Activated B cell treated with CpG ODN at 0.5 μM for 24 hours (primary cell): Measurements from ENCODE around the gene CEP170. TPM values are rescaled to one million over a fixed set of nuclear protein-coding genes. Genes with fewer than 3 reads are reported as not detected.
A peak's percentile ranks its signal among the peaks of the same experiment; 100 is the strongest.

Source experiments
- ATAC-seq: fragments of 200-7000 bp; cut with Tn5 transposase; one replicate; pipeline ENCODE4 v1.10.0; 2021; ENCODE audit warnings: low read depth, mild to moderate bottlenecking, moderate library complexity
- CTCF ChIA-PET: fragments of 350-600 bp; sonication (Branson Sonifier 250); formaldehyde crosslinking; loops from one replicate; lab custom pipeline; 2021; ENCODE audit warnings: antibody characterized with exemption; lab: Charles Lee
- POLR2A ChIA-PET: fragments of 350-600 bp; sonication (Branson Sonifier 250); formaldehyde crosslinking; loops from one replicate; lab custom pipeline; 2021; ENCODE audit warnings: antibody characterized with exemption; lab: Charles Lee
- DNase-seq: peaks from one replicate; pipeline ENCODE4 v3.0.0; 2022
- H3K27ac Mint-ChIP-seq: one replicate; pipeline ENCODE4 v1.8.0; 2020; ENCODE audit warnings: mixed read lengths
- H3K27me3 Mint-ChIP-seq: one replicate; pipeline ENCODE4 v1.8.0; 2021; ENCODE audit warnings: mixed read lengths
- H3K36me3 Mint-ChIP-seq: one replicate; pipeline ENCODE4 v1.8.0; 2021; ENCODE audit warnings: low read depth, mixed read lengths
- H3K4me1 Mint-ChIP-seq: one replicate; pipeline ENCODE4 v1.8.0; 2021; ENCODE audit warnings: mixed read lengths
- H3K4me3 Mint-ChIP-seq: one replicate; pipeline ENCODE4 v1.8.0; 2020; ENCODE audit warnings: mild to moderate bottlenecking, mixed read lengths
- H3K9me3 Mint-ChIP-seq: one replicate; pipeline ENCODE4 v1.8.0; 2020; ENCODE audit warnings: mixed read lengths
- CTCF ChIP-seq: fragments of 200-600 bp; IDR thresholded peaks from one replicate; pipeline ENCODE4 v1.8.0; 2022; ENCODE audit warnings: antibody characterized with exemption, mild to moderate bottlenecking
- intact Hi-C: fragments of 100-400 bp; cut with micrococcal nuclease; formaldehyde crosslinking; loops from one replicate; pipeline ENCODE4 v1.15.1; 2024
- total RNA-seq: library from RNA; stranded (reverse); gene quantifications from 2 replicates; pipeline ENCODE4 v1.2.3, GENCODE V29; 2022

CEP170 gene
- total RNA-seq, 1 donor from 2014 or later = 91.9 TPM

GRCh38 chr1:243257189-243257588, 2.1 kb upstream of the CEP170 start:
- Mint-ChIP-seq H3K4me3 (no peak overlapping the region), H3K4me1 (peaks cover 31% of the 10 kb centered on the region), H3K27me3 (no peaks in the 10 kb centered on the region), H3K36me3 (peaks cover 24% of the 10 kb centered on the region), H3K9me3 (no peaks in the 10 kb centered on the region), H3K27ac (no peak overlapping the region)
- POLR2A ChIA-PET = interaction anchor here (2.9 to 4.5 kb wide), 2 partner anchors 13 to 57 kb away, joined by 24 to 45 read pairs; no protein-coding TSS in a partner anchor
- intact Hi-C loops = loop anchor here (5.0 to 10.0 kb wide), 3 partner anchors 155 to 1688 kb away; no protein-coding TSS in a partner anchor
- DNase-seq = no peak
- CTCF ChIA-PET = no interaction called here
- no peak for TF ChIP-seq CTCF
- no peak for ATAC-seq

GRCh38 chr1:243256590-243256989, 1.5 kb upstream of the CEP170 start:
- Mint-ChIP-seq H3K4me3 (peak overlapping the region; percentile 95), H3K4me1 (peaks cover 37% of the 10 kb centered on the region), H3K9me3 (no peaks in the 10 kb centered on the region), H3K27ac (peak overlapping the region; percentile 98), H3K27me3 (no peaks in the 10 kb centered on the region), H3K36me3 (peaks cover 24% of the 10 kb centered on the region)
- ATAC-seq = no peak
- no peak for TF ChIP-seq CTCF
- no peak for DNase-seq
- CTCF ChIA-PET = no interaction called here
- intact Hi-C loops = loop anchor here (1.0 to 10.0 kb wide), 4 partner anchors 13 to 1688 kb away; no protein-coding TSS in a partner anchor
- POLR2A ChIA-PET = interaction anchor here (1.9 to 4.5 kb wide), 4 partner anchors 10 to 57 kb away, joined by 14 to 66 read pairs (median 34); no protein-coding TSS in a partner anchor

- Mint-ChIP-seq H3K4me3 (peak within 1 kb of the TSS; percentile 95), H3K27ac (peak within 1 kb of the TSS; percentile 98), H3K4me1 (peaks cover 41% of the 10 kb centered on the region), H3K27me3 (no peaks in the 10 kb centered on the region), H3K36me3 (peaks cover 20% of the 10 kb centered on the region), H3K9me3 (no peaks in the 10 kb centered on the region)
- DNase-seq = peak; percentile 83
- ATAC-seq = peak; percentile 80
- intact Hi-C loops = loop anchor here (1.0 to 10.0 kb wide), 16 partner anchors 13 to 1737 kb away; partner anchors contain the start of genes AKT3, COX20 and FH
- TF ChIP-seq CTCF = no peak
- POLR2A ChIA-PET = interaction anchor here (0.5 to 4.5 kb wide), 22 partner anchors 9 to 1608 kb away, joined by 3 to 66 read pairs (median 5); partner anchors contain the start of genes ADSS2 and HNRNPU
- CTCF ChIA-PET = interaction anchor here (1.2 kb wide), 1 partner anchor 38 kb away, joined by 3 read pairs; no protein-coding TSS in a partner anchor
These were observed 871 bp upstream of the CEP170 start, which contains the start of gene SDCCAG8 for GRCh38 chr1:243255791-243256512. SDCCAG8 (plus strand) TSS chr1:243256041; CDS start chr1:243256174, 133 bp downstream.

- Mint-ChIP-seq H3K9me3 (no peaks in the 10 kb centered on the region), H3K27me3 (no peaks in the 10 kb centered on the region), H3K4me1 (peaks cover 47% of the 10 kb centered on the region), H3K4me3 (peak overlapping the region; percentile 98), H3K36me3 (peaks cover 18% of the 10 kb centered on the region), H3K27ac (peak overlapping the region; percentile 95)
- no peak for DNase-seq
- POLR2A ChIA-PET = interaction anchor here (0.6 to 4.5 kb wide), 15 partner anchors 7 to 1610 kb away, joined by 3 to 66 read pairs (median 7); partner anchors contain the start of gene HNRNPU
- CTCF ChIA-PET = interaction anchor here (1.0 to 1.4 kb wide), 2 partner anchors 10 to 33 kb away, joined by 3 read pairs; no protein-coding TSS in a partner anchor
- intact Hi-C loops = loop anchor here (2.0 to 10.0 kb wide), 5 partner anchors 20 to 1690 kb away; partner anchors contain the start of gene AKT3
- no peak for ATAC-seq
- TF ChIP-seq CTCF = no peak
These were observed 701 bp downstream of the CEP170 start for GRCh38 chr1:243254233-243254926.
